ENCODE measurements around the gene ZNF32.

The ZNF32 gene

GRCh38 chr10:43648398-43649184 lies at the start of gene ZNF32:
ZNF32 (minus strand) TSS chr10:43648881; CDS start chr10:43646133, 2,748 bp downstream.
- DNase-seq: no peak

GRCh38 chr10:43698156-43698555 lies 49.5 kb upstream of the ZNF32 start:
- no peak for DNase-seq

GRCh38 chr10:43696909-43697483 lies 48.3 kb upstream of the ZNF32 start:
- DNase-seq: no peak

GRCh38 chr10:43695730-43696129 lies 47.0 kb upstream of the ZNF32 start:
- DNase-seq: no peak

- no peak for DNase-seq
Observed at GRCh38 chr10:43695321-43695720, 46.6 kb upstream of the ZNF32 start.

- no peak for DNase-seq
Observed at GRCh38 chr10:43694526-43694925, 45.8 kb upstream of the ZNF32 start.

- no peak for DNase-seq
Observed at GRCh38 chr10:43693602-43694001, 44.9 kb upstream of the ZNF32 start.

GRCh38 chr10:43692051-43692825 lies 43.6 kb upstream of the ZNF32 start:
- DNase-seq: no peak

- no peak for DNase-seq
Observed at GRCh38 chr10:43691485-43691884, 42.8 kb upstream of the ZNF32 start.

- no peak for DNase-seq
Observed at GRCh38 chr10:43689955-43690771, 41.5 kb upstream of the ZNF32 start.

- no peak for DNase-seq
Observed at GRCh38 chr10:43689618-43689954, 40.9 kb upstream of the ZNF32 start.

GRCh38 chr10:43689007-43689491 lies 40.4 kb upstream of the ZNF32 start:
- DNase-seq: no peak

GRCh38 chr10:43688348-43688892 lies 39.7 kb upstream of the ZNF32 start:
- DNase-seq: no peak

- DNase-seq: no peak
Observed at GRCh38 chr10:43687373-43687772, 38.7 kb upstream of the ZNF32 start.

GRCh38 chr10:43686414-43686813 lies 37.7 kb upstream of the ZNF32 start:
- no peak for DNase-seq

- no peak for DNase-seq
Observed at GRCh38 chr10:43685744-43686143, 37.1 kb upstream of the ZNF32 start.

GRCh38 chr10:43684292-43684559 lies 35.5 kb upstream of the ZNF32 start:
- DNase-seq: no peak

- no peak for DNase-seq
Observed at GRCh38 chr10:43683451-43684291, 35.0 kb upstream of the ZNF32 start.

- no peak for DNase-seq
Observed at GRCh38 chr10:43682956-43683355, 34.3 kb upstream of the ZNF32 start.

- no peak for DNase-seq
Observed at GRCh38 chr10:43681721-43682120, 33.0 kb upstream of the ZNF32 start.

- no peak for DNase-seq
Observed at GRCh38 chr10:43681220-43681619, 32.5 kb upstream of the ZNF32 start.

GRCh38 chr10:43680035-43680434 lies 31.4 kb upstream of the ZNF32 start:
- DNase-seq: no peak

Data from NCI-H2029 treated with DMSO at 0.1 percent for 48 hours (cell line).